ENCODE data around the gene PDCD5. TPM values are rescaled to one million over a fixed set of nuclear protein-coding genes. Genes with fewer than 3 reads are reported as not detected.

Gene PDCD5
- total and polyA plus RNA-seq, 8 donors = 4.6 to 182 (median 90.7) TPM

- H3K36me3 ChIP-seq = peaks cover 47 to 100% (median 96%) of the 10 kb centered on the region in 4 donors
- H3K27me3 ChIP-seq = no peaks in the 10 kb centered on the region
- H3K9me3 ChIP-seq = no peaks in the 10 kb centered on the region
- intact Hi-C loops (cut with DNase I; ENCODE audit: low total_unique reads) = no loop called here
- 93 to 97% (median 95%) methylated on average over 7 of the region's 7 CpGs for WGBS, 5 donors
- H3K4me3 ChIP-seq = no peak overlapping the region
- TF ChIP-seq POLR2A (IDR thresholded peaks at IDR 0.05) (no peak), CTCF (IDR thresholded peaks at IDR 0.05) (no peak), POLR2AphosphoS5 (IDR thresholded peaks at IDR 0.05) (no peak), EP300 (IDR thresholded peaks at IDR 0.05) (no peak)
- no peak for DNase-seq
- no peak overlapping the region for H3K27ac ChIP-seq
- no peaks in the 10 kb centered on the region for H3K4me1 ChIP-seq
Observed at GRCh38 chr19:32614916-32615315, 33.9 kb downstream of the PDCD5 start.

- Histone ChIP-seq H3K4me1 (no peaks in the 10 kb centered on the region), H3K27ac (no peak overlapping the region), H3K27me3 (no peaks in the 10 kb centered on the region), H3K9me3 (no peaks in the 10 kb centered on the region), H3K4me3 (no peak overlapping the region), H3K36me3 (peaks cover 47 to 100% (median 100%) of the 10 kb centered on the region in 4 donors)
- no peak for TF ChIP-seq POLR2AphosphoS5 (IDR thresholded peaks at IDR 0.05)
- no peak for TF ChIP-seq POLR2A (IDR thresholded peaks at IDR 0.05)
- no peak for TF ChIP-seq CTCF (IDR thresholded peaks at IDR 0.05)
- no peak for TF ChIP-seq EP300 (IDR thresholded peaks at IDR 0.05)
- 86 to 93% (median 87%) methylated on average over 11 of the region's 11 CpGs for WGBS, 5 donors
- intact Hi-C loops (cut with DNase I; ENCODE audit: low total_unique reads) = no loop called here
- DNase-seq = no peak
Observed at GRCh38 chr19:32615569-32615968, 34.6 kb downstream of the PDCD5 start.

GRCh38 chr19:32619051-32619685 is 38.2 kb downstream of the PDCD5 start:
- DNase-seq = no peak
- Histone ChIP-seq H3K9me3 (no peaks in the 10 kb centered on the region), H3K36me3 (peaks cover 62 to 100% (median 100%) of the 10 kb centered on the region in 4 donors), H3K4me3 (no peak overlapping the region), H3K4me1 (no peaks in the 10 kb centered on the region), H3K27ac (no peak overlapping the region), H3K27me3 (no peaks in the 10 kb centered on the region)
- intact Hi-C loops (cut with DNase I; ENCODE audit: low total_unique reads) = no loop called here
- WGBS, 5 donors = 91 to 95% (median 92%) methylated on average over 22 to 23 of the region's 23 CpGs
- no peak for TF ChIP-seq POLR2AphosphoS5 (IDR thresholded peaks at IDR 0.05)
- no peak for TF ChIP-seq POLR2A (IDR thresholded peaks at IDR 0.05)
- no peak for TF ChIP-seq CTCF (IDR thresholded peaks at IDR 0.05)

GRCh38 chr19:32622002-32622401 is 41.0 kb downstream of the PDCD5 start:
- DNase-seq = no peak
- Histone ChIP-seq H3K27me3 (no peaks in the 10 kb centered on the region), H3K4me1 (no peaks in the 10 kb centered on the region), H3K9me3 (no peaks in the 10 kb centered on the region), H3K27ac (no peak overlapping the region), H3K36me3 (peaks cover 52 to 100% (median 100%) of the 10 kb centered on the region in 4 donors), H3K4me3 (no peak overlapping the region)
- 78 to 82% (median 80%) methylated on average over 12 of the region's 12 CpGs for whole genome bisulfite sequencing, 5 donors
- intact Hi-C loops (cut with DNase I; ENCODE audit: low total_unique reads) = no loop called here
- TF ChIP-seq EP300 (IDR thresholded peaks at IDR 0.05) (no peak), CTCF (IDR thresholded peaks at IDR 0.05) (no peak), POLR2A (IDR thresholded peaks at IDR 0.05) (no peak), POLR2AphosphoS5 (IDR thresholded peaks at IDR 0.05) (no peak)
